ENCODE data around the gene XRRA1. TPM values are rescaled to one million over a fixed set of nuclear protein-coding genes. Genes with fewer than 3 reads are reported as not detected.

The XRRA1 gene
- total and polyA plus RNA-seq, 2 of the 13 experiments (the other 11 are each of a cell fraction or from before 2014, with no cell fraction given): 7.6 to 10.5 TPM

- TF ChIP-seq HNF1A (IDR thresholded peaks at IDR 0.05; ENCODE audit: low read depth) (no peak), HNF1A (CRISPR knock-in tag; IDR thresholded peaks at IDR 0.05; ENCODE audit: borderline replicate concordance) (peak; percentile 74; the same call in 1 of the 2 replicates), NFKB2 (CRISPR knock-in tag; IDR thresholded peaks at IDR 0.05; ENCODE audit: borderline replicate concordance) (peak; percentile 93; the same call in 1 of the 2 replicates), NFE2 (CRISPR knock-in tag; IDR thresholded peaks at IDR 0.05) (no peak), EZH2 (conservative IDR thresholded peaks at IDR 0.05; ENCODE audit: low read depth, low read length) (no peak), TMF1 (CRISPR knock-in tag; IDR thresholded peaks at IDR 0.05; ENCODE audit: low read depth) (peak; percentile 90), ZNF850 (CRISPR knock-in tag; conservative IDR thresholded peaks at IDR 0.05) (no peak), ZNF124 (CRISPR knock-in tag; IDR thresholded peaks at IDR 0.05) (peak; percentile 72; the same call in 1 of the 2 replicates), GABPB1 (CRISPR knock-in tag; IDR thresholded peaks at IDR 0.05) (peak; percentile 89), YY1 (IDR thresholded peaks at IDR 0.05; ENCODE audit: insufficient read depth, insufficient replicate concordance, low read depth, low read length) (peak; percentile 97), RAD21 (CRISPR knock-in tag; IDR thresholded peaks at IDR 0.05) (no peak), BRCA1 (CRISPR knock-in tag; IDR thresholded peaks at IDR 0.05) (no peak), ZNF770 (CRISPR knock-in tag; IDR thresholded peaks at IDR 0.05) (peak; percentile 58), HOXA3 (CRISPR knock-in tag; IDR thresholded peaks at IDR 0.05) (peak; percentile 93), ZNF441 (CRISPR knock-in tag; IDR thresholded peaks at IDR 0.05; ENCODE audit: borderline replicate concordance) (peak; percentile 46; the same call in 1 of the 2 replicates), IRF9 (CRISPR knock-in tag; IDR thresholded peaks at IDR 0.05; ENCODE audit: borderline replicate concordance) (peak; percentile 67; the same call in 1 of the 2 replicates), FOSL2 (CRISPR knock-in tag; IDR thresholded peaks at IDR 0.05) (peak; percentile 66), TAF15 (IDR thresholded peaks at IDR 0.05; ENCODE audit: low read depth, low read length, poor library complexity, severe bottlenecking) (no peak), RELA (CRISPR knock-in tag; IDR thresholded peaks at IDR 0.05) (peak; percentile 72; the same call in 1 of the 2 replicates), ZSCAN5A (CRISPR knock-in tag; IDR thresholded peaks at IDR 0.05; ENCODE audit: borderline replicate concordance) (peak; percentile 81; the same call in 1 of the 2 replicates)
These were observed at the start of gene XRRA1, which contains the start of gene SPCS2 (continued) for GRCh38 chr11:74948898-74949752.
